Stimulated activated CD4-positive, alpha-beta T cell treated with anti-CD3 and anti-CD28 coated beads, Interleukin-12 subunit alpha, Interleukin-12 subunit beta, amount 100 ng/mL, for 48 hours (primary cell): ENCODE results near the gene IRX3.

Source experiments
- DNase-seq, 3 donors: peaks; one replicate each; pipeline ENCODE4 v3.0.0-alpha.2; 2020; ENCODE audit warnings: low read depth in 2 of 3, low spot score in 1 of 3

Gene IRX3

GRCh38 chr16:54286366-54287130 is at the start of gene IRX3:
IRX3 (minus strand) TSS chr16:54286787; CDS start chr16:54286050, 737 bp downstream.
- DNase-seq: no peak

DNA sequence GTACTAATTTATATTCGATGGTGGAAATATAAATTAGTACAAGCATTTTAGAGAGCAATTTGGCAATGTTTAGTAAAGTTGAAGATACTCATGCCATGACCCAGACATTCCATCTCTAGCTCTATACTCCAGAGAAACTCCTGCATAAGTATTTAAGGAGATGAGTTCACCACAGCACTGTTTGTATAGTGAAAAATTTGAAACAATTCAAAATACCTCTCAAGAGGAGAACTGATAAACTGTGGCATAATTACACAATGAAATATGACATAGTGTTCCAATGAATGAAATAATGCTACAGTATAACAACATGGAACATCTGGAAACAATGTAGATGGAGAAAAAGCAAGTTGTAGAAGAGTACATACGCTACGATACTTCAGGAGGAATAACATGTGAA is 48.6 kb upstream of the IRX3 start:
- no peak for DNase-seq

GRCh38 chr16:54334208-54334607 is 47.6 kb upstream of the IRX3 start:
- DNase-seq: no peak

DNA sequence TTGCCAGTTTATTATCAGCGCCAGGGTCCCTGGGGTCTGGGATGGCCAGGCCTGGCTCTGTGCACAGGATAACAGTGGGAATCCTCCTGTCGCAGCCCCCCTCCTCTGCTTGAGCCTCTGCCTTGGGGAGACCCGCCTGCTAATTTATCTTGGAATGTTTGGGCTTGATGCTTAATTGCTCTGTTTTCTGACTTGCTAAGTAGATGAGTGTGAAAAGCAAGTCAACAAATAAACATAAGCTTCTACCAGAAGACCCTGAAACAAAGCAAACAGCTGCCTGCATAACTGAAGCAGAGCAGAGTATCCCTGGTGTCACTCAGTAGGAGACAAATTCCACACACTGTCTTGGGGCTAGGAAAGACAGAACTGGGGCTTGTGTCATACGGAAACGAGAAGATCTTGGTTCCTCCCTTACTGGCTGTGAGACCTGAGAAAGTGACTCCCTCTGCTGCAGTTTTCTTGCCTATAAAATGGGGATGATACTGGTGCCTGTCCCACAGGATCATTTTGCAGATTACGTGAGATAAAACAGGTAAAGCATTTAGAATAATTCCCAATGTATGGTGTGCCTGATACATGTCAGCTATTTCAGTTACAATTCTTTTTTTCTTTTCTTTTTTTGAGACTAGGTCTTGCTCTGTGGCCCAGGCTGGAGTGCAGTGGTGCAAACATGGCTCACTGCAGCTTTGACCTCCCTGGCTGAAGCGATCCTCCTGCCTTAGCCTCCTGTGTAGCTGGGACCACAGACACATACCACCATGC is 44.8 kb upstream of the IRX3 start:
- no peak for DNase-seq

- no peak for DNase-seq
These were observed 41.0 kb upstream of the IRX3 start for GRCh38 chr16:54327609-54328008.

- DNase-seq: no peak
These were observed 39.7 kb upstream of the IRX3 start for GRCh38 chr16:54326266-54326662.

DNA sequence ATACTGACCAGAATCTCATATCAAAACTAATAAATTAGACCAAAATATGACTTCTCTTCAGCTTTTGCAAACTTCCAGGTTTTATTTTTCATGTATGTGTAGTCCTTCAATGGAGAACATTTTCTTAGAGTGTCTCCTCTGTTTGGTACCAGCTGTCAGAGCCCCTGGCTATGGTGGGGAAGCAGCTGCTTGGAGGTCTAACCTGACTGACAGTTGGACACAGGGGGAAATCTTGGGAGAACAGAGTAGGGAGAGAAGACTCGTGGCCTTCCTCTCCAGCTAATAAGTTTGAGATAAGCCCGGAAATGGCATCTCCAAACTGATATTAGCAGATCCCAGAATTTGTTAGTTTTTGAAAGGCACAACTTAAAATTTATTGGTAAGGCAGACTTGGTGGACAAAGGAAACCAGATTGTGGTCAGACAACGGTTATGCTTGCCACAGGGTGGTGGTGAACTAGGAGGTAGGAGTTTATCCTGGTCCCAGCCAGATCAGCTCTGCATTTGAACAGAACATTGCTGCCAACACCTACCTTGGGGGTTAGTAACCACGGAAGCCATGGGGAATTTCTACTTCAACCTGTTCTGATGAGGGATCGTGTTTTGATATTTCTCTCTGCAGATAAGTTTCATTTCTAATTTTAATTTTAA is 39.2 kb upstream of the IRX3 start:
- no peak for DNase-seq

GRCh38 chr16:54324716-54325115 is 38.1 kb upstream of the IRX3 start:
- no peak for DNase-seq

- no peak for DNase-seq
These were observed 34.2 kb upstream of the IRX3 start for GRCh38 chr16:54320697-54321340.

- DNase-seq: no peak
These were observed 32.4 kb upstream of the IRX3 start for GRCh38 chr16:54318941-54319340.

DNA sequence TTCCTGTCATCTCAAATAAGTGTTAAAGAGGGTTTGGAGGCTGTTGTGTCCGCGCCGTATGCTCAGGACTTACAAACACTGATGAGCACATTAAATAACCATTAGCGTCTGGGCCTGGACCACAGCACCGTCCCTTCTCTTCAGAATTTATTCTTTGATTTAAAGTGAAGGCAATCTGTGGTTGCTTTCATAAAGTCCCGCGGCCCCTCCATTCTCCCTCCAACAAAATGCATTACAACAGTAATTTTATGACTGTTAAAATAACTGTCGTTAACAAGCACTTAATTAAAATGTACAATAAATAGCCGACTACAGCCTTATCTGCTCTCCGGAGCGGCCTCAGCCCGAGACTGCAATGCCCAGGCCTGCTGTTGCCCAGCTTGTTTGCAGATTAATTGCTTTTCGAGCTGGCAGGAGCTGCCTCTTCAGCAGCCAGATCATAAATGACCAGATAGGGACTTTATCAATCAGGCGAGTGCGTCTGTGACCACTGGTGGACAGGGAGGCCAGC is 30.6 kb upstream of the IRX3 start:
- DNase-seq: no peak

DNA sequence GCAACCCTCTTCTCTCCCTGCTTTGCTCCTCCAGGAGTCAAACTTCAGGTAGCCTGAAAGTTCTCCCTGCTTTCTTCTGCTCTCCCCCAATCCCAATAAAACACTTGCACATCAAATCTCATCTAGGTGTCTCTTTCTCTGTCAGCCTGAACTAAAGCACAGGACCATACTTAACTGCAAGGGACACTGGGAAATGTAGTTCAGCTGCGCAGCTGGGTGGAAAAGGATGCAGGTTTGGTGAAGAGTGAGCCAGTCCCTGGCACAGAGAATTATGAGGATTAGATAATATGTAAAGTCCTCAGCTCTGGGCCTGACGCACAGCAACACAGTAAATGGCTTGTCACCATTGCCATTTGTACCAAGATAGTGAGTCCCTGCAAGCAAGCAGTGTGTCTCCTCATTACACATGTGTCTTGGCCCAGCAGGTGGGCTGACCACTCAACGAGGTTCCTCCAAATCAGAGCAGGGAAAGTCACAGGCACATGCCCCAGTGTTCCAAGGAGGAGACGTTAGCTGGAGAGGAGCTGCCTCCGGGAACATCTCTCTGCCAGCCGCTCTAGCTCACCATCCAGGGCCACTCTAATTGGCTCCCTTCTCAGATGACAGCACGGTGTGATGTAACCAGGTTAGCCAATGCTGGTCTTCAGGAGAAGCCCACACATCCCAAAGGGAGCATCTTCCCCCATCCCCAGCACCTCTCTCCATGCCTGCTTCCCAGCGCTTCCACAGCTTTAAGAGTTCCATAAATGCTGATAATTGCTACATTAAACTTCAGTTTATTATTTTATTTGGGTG is 29.7 kb upstream of the IRX3 start:
- no peak for DNase-seq

GRCh38 chr16:54313789-54314188 is 27.2 kb upstream of the IRX3 start:
- DNase-seq: no peak

- DNase-seq: no peak
These were observed 26.0 kb upstream of the IRX3 start for GRCh38 chr16:54312502-54312991.

GRCh38 chr16:54309341-54309740 is 22.8 kb upstream of the IRX3 start:
- no peak for DNase-seq

- DNase-seq: no peak
These were observed 18.5 kb upstream of the IRX3 start for GRCh38 chr16:54305080-54305479.

GRCh38 chr16:54303613-54304012 is 17.0 kb upstream of the IRX3 start:
- no peak for DNase-seq

GRCh38 chr16:54297154-54297553 is 10.6 kb upstream of the IRX3 start:
- DNase-seq: no peak

GRCh38 chr16:54296543-54296942 is 10.0 kb upstream of the IRX3 start:
- no peak for DNase-seq
